DOHH2 (cell line): ENCODE measurements around the gene CENPU.

Experiments
- H3F3A ChIP-seq: fragments of 200-600 bp; sonication (generic), shearing (Covaris generic); 2 replicates; pipeline ENCODE4 v1.6.0; 2016; ENCODE audit warnings: antibody characterized with exemption, mild to moderate bottlenecking; ENCODE audit not compliant: control insufficient read depth, insufficient read depth
- H3K27ac ChIP-seq: fragments of 200-600 bp; sonication (generic); 2 replicates; pipeline ENCODE4 v1.5.1; 2014; ENCODE audit warnings: low read depth, mild to moderate bottlenecking, low read length, moderate library complexity
- H3K27me3 ChIP-seq: fragments of 200-600 bp; sonication (generic); 2 replicates; pipeline ENCODE4 v1.6.1; 2014; ENCODE audit warnings: mild to moderate bottlenecking, low read length, mixed read lengths; ENCODE audit not compliant: control insufficient read depth
- H3K36me3 ChIP-seq: fragments of 200-600 bp; sonication (generic); 2 replicates; pipeline ENCODE4 v1.6.1; 2014; ENCODE audit warnings: mild to moderate bottlenecking, low read length, moderate library complexity, mixed read lengths; ENCODE audit not compliant: control insufficient read depth
- H3K4me1 ChIP-seq: fragments of 200-600 bp; sonication (generic); 2 replicates; pipeline ENCODE4 v1.6.1; 2014; ENCODE audit warnings: mild to moderate bottlenecking, low read length, mixed read lengths; ENCODE audit not compliant: control insufficient read depth
- H3K4me2 ChIP-seq: fragments of 200-600 bp; sonication (generic); 2 replicates; pipeline ENCODE4 v1.6.0; 2014; ENCODE audit warnings: mild to moderate bottlenecking, low read length, moderate library complexity
- H3K4me3 ChIP-seq: fragments of 200-600 bp; sonication (generic); 2 replicates; pipeline ENCODE4 v1.5.1; 2014; ENCODE audit warnings: mild to moderate bottlenecking, low read length, mixed read lengths
- H3K79me2 ChIP-seq: fragments of 200-600 bp; sonication (generic); 2 replicates; pipeline ENCODE4 v1.6.1; 2014; ENCODE audit warnings: mild to moderate bottlenecking, low read length, mixed read lengths; ENCODE audit not compliant: control insufficient read depth
- H3K9me2 ChIP-seq: fragments of 200-600 bp; sonication (generic); replicated peaks from 2 replicates; pipeline ENCODE4 v1.6.1; 2014; ENCODE audit warnings: mild to moderate bottlenecking, low read length, mixed read lengths; ENCODE audit not compliant: control insufficient read depth
- H3K9me3 ChIP-seq: fragments of 200-600 bp; sonication (generic); 2 replicates; pipeline ENCODE4 v1.6.1; 2014; ENCODE audit warnings: antibody characterized with exemption, low read length, mixed read lengths; ENCODE audit not compliant: control insufficient read depth, insufficient read depth
- H4K20me1 ChIP-seq: fragments of 200-600 bp; sonication (generic); 2 replicates; pipeline ENCODE4 v1.6.0; 2014; ENCODE audit warnings: low read depth, mild to moderate bottlenecking, antibody characterized with exemption, low read length, moderate library complexity; ENCODE audit not compliant: control insufficient read depth, insufficient read depth
- EZH2phosphoT487 ChIP-seq: fragments of 200-600 bp; sonication (generic); IDR thresholded peaks from 2 replicates; pipeline ENCODE4 v1.6.1; 2017; ENCODE audit warnings: borderline replicate concordance, mild to moderate bottlenecking, antibody characterized with exemption, low read length, moderate library complexity, mixed read lengths
- TF ChIP-seq, protein P1 (sequence below): fragments of 200-600 bp; sonication (generic); IDR thresholded peaks from one replicate; pipeline ENCODE4 v1.5.1; 2014; ENCODE audit warnings: antibody characterized with exemption, mild to moderate bottlenecking, low read depth, low read length; ENCODE audit not compliant: poor library complexity, severe bottlenecking

The CENPU gene

DNA sequence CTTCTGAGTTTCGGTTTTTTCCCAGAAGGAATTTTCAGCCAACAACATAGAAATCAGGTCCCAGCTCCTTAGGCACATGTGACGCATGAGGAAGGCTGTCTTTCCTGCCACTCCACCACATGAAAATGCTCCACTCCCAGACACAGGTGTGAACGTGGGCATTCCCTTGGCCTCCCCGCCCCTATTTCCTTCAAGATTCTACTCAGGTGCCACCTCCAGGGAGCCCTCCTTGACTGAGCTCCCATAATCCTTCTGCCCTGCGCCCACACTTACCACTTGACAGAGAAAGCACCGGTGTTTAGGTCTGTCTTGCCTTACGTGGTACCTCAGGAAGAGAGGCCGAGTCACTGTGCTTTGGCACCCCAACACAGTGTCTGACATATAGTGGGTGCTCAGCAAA, 44.4 kb upstream of the CENPU start:
- no peak for TF ChIP-seq EZH2phosphoT487
- TF ChIP-seq, protein P1, sequence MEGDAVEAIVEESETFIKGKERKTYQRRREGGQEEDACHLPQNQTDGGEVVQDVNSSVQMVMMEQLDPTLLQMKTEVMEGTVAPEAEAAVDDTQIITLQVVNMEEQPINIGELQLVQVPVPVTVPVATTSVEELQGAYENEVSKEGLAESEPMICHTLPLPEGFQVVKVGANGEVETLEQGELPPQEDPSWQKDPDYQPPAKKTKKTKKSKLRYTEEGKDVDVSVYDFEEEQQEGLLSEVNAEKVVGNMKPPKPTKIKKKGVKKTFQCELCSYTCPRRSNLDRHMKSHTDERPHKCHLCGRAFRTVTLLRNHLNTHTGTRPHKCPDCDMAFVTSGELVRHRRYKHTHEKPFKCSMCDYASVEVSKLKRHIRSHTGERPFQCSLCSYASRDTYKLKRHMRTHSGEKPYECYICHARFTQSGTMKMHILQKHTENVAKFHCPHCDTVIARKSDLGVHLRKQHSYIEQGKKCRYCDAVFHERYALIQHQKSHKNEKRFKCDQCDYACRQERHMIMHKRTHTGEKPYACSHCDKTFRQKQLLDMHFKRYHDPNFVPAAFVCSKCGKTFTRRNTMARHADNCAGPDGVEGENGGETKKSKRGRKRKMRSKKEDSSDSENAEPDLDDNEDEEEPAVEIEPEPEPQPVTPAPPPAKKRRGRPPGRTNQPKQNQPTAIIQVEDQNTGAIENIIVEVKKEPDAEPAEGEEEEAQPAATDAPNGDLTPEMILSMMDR, result no peak
- Histone ChIP-seq H3K9me2 (no peaks in the 10 kb centered on the region), H3K4me2 (no peak overlapping the region), H3K27me3 (no peaks in the 10 kb centered on the region), H3K4me1 (no peaks in the 10 kb centered on the region), H3K36me3 (peaks cover 5% of the 10 kb centered on the region; the same call in 1 of the 2 replicates), H3K79me2 (no peaks in the 10 kb centered on the region), H3F3A (no peaks in the 10 kb centered on the region), H3K27ac (no peak overlapping the region), H4K20me1 (no peaks in the 10 kb centered on the region), H3K9me3 (no peaks in the 10 kb centered on the region), H3K4me3 (no peak overlapping the region)

DNA sequence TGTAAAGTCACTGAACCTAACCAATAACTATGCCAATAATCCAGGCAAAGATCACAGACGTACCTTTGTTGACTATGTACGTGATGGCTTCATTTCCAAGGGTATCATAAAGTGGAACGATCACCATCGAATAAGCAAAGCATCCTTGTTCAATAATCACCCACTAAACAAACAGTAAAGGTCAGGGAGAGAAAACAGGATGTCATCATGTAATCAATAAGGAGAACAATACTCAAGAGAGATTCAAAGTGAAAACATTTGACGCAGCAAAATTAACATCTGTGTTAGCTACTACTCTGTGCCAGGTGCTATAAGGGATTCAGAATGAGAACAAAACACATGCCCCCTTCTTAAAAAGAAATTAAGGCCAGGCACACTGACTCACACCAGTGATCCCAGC, 42.9 kb upstream of the CENPU start:
- H3K4me3 ChIP-seq, result no peak overlapping the region
- H3K27ac ChIP-seq, result no peak overlapping the region
- no peak overlapping the region for H3K4me2 ChIP-seq
- H3K9me3 ChIP-seq, result no peaks in the 10 kb centered on the region
- no peaks in the 10 kb centered on the region for H3K4me1 ChIP-seq
- H3F3A ChIP-seq, result no peaks in the 10 kb centered on the region
- peaks cover 8% of the 10 kb centered on the region; the same call in 1 of the 2 replicates for H3K36me3 ChIP-seq
- no peaks in the 10 kb centered on the region for H3K79me2 ChIP-seq
- no peak for TF ChIP-seq EZH2phosphoT487
- TF ChIP-seq, protein P1, result no peak
- H3K9me2 ChIP-seq, result no peaks in the 10 kb centered on the region
- no peaks in the 10 kb centered on the region for H3K27me3 ChIP-seq
- H4K20me1 ChIP-seq, result no peaks in the 10 kb centered on the region

DNA sequence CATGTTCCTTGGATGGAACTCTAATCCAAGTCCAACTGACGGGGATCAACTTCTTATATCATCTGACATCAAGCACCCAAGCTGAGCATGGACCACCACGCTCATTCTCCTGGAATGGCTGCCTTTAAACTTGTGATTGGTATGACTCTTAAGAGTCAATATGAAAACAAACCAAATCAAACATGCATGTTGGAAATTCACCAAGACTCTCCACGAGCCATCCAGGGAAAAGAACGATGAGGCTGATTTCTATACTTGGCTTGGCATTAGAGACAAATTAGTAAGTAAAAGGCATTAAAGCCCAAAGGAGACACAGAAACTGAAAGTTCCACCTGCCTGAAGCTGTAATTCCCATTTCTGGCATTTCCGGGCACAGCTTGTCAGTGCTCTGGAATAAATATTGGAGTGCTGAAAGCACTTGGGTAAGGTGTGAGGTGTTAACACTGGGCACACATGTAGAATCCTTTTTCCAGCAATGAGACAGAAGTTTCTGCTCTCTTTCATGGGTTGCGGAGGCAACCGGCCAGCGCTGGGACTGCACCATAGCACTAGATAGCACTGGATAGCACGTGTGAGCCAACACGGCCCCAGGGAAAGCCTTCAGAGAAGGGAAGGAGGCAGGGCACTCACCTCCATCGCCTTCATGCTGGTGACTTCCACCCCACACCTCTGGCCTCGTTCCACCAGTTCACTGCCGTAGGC, 42.1 kb upstream of the CENPU start:
- H3K79me2 ChIP-seq, result no peaks in the 10 kb centered on the region
- H3F3A ChIP-seq, result no peaks in the 10 kb centered on the region
- no peaks in the 10 kb centered on the region for H4K20me1 ChIP-seq
- no peaks in the 10 kb centered on the region for H3K9me3 ChIP-seq
- H3K36me3 ChIP-seq, result peaks cover 8% of the 10 kb centered on the region; the same call in 1 of the 2 replicates
- H3K27ac ChIP-seq, result no peak overlapping the region
- no peaks in the 10 kb centered on the region for H3K27me3 ChIP-seq
- H3K4me3 ChIP-seq, result no peak overlapping the region
- H3K4me1 ChIP-seq, result no peaks in the 10 kb centered on the region
- H3K4me2 ChIP-seq, result no peak overlapping the region
- TF ChIP-seq, protein P1, result no peak
- no peak for TF ChIP-seq EZH2phosphoT487
- no peaks in the 10 kb centered on the region for H3K9me2 ChIP-seq
